GM23248 (cell line): Measurements from ENCODE around the gene PTPRE.

Source experiments
- EZH2 ChIP-seq: fragments of 200-600 bp; sonication (generic); IDR thresholded peaks from 2 replicates; pipeline ENCODE4 v1.6.1; 2018; ENCODE audit warnings: antibody characterized with exemption, mild to moderate bottlenecking; ENCODE audit not compliant: insufficient read depth, poor library complexity, severe bottlenecking
- EZH2phosphoT487 ChIP-seq: fragments of 200-600 bp; sonication (generic); IDR thresholded peaks from 2 replicates; pipeline ENCODE4 v1.6.1; 2018; ENCODE audit warnings: antibody characterized with exemption, moderate library complexity, mild to moderate bottlenecking, low read depth; ENCODE audit not compliant: insufficient read depth

GRCh38 chr10:128125416-128125943, 218.6 kb downstream of the PTPRE start:
- TF ChIP-seq EZH2, result no peak
- TF ChIP-seq EZH2phosphoT487, result no peak
